CD4-positive, alpha-beta T cell treated with Interleukin-15 for 1 hour (primary cell): ENCODE measurements around the gene MALSU1.

ENCODE experiments used
- DNase-seq: peaks from one replicate; pipeline ENCODE4 v3.0.0-alpha.2; 2020

MALSU1 gene

GRCh38 chr7:23298885-23299769, at the start of gene MALSU1:
Gene MALSU1 (plus strand): TSS chr7:23299339. CDS start chr7:23299353, 14 bp downstream.
- DNase-seq, result peak; percentile 96

DNA sequence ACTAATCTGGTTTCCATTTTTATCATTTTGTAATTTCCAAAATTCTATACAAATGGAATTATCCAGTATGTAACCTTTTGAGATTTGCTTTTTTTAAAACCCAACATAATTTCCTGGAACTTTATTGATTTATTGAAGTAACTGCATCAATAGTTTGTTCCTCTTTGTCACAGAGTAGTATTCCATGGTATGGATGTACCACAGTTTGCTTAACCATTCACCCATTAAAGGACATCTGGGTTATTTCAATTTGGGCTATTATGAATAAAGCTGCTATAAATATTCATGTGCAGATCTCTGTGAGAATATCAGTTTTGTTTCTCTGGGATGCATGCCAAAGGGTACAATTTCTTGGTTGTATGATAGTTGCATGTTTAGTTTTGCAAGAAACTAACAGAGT, 49.7 kb upstream of the MALSU1 start:
- DNase-seq, result no peak

DNA sequence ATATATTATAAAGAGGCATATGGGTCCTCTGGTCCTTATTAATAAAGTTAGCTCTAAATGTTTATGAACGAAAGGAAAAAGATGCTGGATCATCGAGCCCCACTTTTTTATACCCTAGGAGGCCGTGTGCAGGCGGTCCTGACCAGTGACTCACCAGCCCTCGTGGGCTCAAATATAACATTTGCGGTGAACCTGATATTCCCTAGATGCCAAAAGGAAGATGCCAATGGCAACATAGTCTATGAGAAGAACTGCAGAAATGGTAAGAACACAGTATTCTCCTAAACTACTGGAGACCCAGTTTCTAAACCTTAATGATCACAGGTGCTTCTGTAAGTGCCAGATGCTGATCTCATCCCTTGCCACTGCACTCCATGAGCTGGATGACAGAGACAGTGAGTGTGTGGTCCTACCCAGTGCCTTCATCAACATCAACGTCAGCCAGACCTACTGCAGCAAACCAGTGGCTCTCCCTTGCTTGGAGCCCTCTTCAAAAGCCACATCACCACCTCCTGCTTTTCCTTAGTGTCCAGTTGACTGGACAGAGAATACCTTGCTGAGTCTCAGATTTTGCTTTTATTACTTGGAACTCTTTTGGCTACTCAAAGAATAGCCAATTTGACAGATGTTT, 45.0 kb upstream of the MALSU1 start:
- no peak for DNase-seq

GRCh38 chr7:23256731-23257130, 42.4 kb upstream of the MALSU1 start:
- DNase-seq, result no peak

DNA sequence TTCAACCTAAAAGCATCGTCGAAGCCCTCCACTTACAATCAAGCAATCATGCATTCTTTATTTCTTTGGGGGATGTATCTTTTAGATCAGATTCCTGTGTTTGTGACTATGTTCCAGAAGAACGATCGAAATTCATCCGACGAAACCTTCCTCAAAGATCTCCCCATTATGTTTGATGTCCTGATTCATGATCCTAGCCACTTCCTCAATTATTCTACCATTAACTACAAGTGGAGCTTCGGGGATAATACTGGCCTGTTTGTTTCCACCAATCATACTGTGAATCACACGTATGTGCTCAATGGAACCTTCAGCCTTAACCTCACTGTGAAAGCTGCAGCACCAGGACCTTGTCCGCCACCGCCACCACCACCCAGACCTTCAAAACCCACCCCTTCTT, 38.8 kb upstream of the MALSU1 start:
- DNase-seq, result no peak

DNA sequence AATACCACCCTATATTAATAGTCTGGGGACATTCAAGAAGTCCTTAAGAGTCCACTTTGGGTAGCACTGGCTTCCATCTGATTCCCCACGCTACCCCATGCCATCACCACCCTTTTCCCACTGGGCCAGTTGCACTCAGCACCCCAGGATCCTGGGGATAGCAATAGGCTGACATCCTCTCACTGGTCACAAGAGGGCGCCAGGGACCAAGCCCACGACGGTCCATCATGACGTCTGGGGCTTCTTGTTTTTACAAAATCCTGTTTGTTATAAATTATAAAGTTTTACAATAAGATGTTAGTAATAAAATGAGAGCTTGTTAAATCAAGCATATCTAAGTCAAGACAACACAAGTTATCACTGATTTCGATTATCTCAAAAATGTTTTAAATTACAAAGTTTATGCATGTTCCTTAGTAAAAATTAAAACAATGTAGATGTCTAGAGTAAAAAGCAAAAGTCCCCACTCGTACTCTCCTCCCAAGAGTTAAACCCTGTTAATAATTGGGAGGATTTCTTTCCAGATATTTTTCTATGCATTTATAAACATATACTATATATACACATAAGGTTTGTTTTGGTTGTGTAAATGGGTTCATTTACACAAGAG, 37.2 kb upstream of the MALSU1 start:
- peak; percentile 55 for DNase-seq

- no peak for DNase-seq
Measured at GRCh38 chr7:23264916-23265458, 34.2 kb upstream of the MALSU1 start.

DNA sequence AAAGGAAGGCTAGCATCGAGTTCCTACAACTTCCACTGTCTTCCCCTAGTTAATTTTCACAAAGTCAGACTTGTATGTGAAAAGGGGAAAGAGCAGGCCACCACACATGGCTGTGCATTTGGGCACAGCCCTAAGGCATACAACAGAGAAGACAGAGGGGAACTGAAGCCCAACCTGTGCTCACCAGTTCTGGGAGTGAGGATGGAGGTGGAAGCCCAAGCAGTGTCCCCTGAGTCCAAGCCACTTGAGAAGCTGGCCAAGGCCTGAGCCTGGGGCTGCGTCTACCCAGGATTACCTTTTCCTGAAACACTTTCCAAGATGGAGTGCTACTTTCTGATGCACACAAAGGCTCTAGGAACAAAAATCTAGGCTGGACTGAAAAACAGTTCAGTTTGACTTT, 32.2 kb upstream of the MALSU1 start:
- DNase-seq, result no peak

DNA sequence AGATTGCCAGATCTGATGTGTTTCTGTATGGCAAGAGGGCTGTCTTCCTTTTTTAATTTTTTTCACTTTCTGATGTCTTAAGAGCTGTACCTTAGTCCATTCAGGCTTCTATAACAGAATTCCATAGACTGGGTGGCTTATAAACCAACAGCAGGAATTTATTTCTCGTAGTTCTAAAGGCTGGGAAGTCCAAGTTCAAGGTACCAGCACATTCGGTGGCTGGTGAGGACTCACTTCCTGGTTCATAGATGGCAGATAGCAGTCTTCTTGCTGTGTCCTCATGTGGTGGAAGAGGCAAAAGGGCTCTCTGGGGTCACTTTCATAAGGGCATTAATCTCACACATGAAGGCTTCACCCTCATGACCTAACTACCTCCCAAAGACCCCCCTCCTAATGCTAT, 31.8 kb upstream of the MALSU1 start:
- no peak for DNase-seq

DNA sequence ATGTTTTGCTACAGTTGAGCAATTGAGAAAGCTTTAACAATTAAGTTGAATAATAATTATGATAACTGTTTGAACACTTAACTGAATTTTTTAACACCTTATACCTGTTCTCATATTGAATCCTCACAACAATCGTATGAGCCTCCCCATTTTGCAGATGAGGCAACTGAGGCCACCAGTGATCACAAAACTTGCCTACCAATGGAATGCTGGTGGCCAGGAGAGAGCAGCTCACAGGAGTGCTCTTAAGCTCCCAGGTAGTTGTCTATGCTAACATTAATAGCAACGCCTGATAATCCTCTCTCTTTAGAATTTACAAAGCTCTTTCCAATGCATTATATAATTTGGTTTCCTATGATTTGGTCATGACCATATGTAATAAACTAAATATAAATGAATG, 31.0 kb upstream of the MALSU1 start:
- no peak for DNase-seq

- no peak for DNase-seq
Measured at GRCh38 chr7:23268746-23269145, 30.4 kb upstream of the MALSU1 start.

DNA sequence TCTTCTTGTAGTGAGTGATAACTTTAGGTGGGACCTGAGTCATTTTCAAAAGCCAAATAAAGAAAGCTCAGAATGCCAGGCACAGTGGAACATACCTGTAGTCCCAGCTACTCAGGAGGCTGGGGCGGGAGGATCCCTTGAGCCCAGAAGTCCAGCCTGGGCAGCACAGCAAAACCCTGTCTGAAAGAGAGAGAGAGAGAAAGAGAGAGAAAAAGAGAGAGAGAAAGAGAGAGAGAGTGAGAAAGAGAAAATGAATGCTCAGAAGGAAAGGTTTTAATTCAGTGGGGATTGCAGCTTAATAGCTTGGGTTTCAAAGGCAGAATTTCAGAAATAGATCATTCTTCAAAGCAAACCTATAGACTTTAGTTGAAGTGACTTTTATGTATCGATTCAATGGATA, 26.9 kb upstream of the MALSU1 start:
- no peak for DNase-seq

DNA sequence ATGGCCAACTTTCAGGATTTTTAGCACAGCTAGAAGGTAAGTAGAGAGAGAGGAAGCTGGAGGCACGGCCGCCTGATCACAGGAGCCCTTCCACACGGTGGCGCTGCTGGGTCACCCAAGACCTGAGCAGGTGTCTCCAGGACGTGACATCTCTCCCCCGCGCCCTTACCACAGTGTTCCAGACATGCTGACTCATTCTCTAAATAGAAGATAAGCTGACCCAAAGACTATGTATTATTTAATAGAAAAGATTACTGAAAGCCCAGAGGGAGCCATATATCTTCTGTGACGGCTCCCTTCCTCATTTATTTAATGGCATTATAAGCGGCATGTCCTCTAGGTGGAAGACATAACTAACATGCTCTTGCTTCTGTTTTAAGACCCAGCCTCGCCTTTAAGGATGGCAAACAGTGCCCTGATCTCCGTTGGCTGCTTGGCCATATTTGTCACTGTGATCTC, 26.0 kb upstream of the MALSU1 start:
- DNase-seq, result peak; percentile 82

GRCh38 chr7:23275912-23276311, 23.2 kb upstream of the MALSU1 start:
- no peak for DNase-seq

GRCh38 chr7:23276376-23276775, 22.8 kb upstream of the MALSU1 start:
- DNase-seq, result no peak

DNA sequence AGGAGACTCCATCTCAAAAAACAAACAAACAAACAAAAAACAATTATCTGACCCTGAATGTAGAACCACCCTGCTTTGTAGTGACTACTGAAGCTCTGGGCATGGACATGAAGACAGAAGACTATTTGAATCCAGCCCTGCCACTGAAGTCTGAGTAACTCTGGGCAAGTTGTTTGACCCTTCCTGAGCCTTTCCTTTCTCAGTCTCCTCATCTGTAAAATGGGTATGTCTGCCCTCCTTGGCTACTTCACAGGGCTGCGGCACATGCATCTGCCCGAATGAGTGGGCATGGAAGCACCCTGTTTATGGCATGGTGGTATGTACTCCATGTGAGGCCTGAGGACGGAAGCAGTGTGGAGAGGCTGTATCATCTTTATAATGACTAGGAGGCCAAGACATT, 22.2 kb upstream of the MALSU1 start:
- no peak for DNase-seq

DNA sequence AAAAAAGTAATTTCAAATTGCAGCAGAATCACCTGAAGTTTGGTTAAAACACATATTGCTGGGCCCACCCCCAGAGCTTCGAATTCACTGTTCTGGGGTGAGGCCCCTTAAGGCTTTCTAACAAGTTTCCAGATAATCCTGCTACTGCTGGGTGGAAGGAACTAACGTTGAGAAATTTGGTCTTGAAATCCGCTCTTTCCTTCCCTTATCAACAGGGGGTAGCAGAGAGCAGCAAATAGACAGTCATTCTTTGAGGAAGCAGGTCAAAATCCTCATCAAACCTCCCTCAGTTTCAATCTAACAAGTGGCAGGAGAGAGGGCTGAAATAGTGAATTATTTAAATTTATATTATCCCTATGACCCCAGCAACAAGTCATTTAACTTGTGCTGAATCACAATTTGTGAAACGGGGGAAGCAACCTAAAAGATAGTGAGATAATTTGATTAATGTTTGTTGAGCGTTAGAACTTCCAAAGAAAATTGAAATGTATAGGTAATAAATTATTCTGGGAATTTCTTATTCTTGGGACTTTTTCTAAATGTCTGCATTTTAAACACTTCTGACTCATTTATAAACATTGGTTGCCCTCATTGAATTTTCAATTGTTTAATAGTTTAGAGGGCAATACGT, 21.7 kb upstream of the MALSU1 start:
- DNase-seq, result no peak

DNA sequence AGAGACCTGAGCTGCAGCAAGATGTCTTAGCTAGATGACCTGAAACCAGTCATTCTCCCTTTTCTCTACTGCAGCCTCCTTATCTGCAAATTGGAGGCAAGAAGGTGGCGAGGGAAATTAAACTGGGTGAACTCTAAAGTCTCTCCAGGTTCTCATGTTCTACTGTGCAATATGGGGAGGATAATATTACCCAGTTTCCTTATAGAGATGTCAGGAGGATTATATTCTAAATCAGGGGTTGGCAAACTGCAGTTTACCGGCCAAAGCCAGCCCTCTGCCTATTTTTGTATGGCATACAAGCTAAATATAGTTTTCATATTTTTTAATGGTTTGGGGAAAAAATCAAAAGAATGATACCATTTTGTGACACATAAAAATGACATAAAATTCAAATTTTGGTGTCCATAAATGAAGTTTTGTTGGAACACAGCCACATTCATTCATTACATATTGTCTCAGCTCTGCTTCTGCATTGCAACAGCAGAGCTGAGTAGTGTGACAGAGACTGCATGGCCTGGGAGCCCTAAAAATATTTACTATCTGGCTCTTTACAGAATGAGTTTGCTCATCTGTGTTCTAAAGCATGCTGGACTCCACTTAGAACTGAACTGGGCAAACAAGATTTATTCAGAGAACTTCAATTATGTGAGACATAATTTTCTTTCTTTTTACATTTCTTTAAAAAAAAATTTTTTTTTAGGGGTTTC, 19.2 kb upstream of the MALSU1 start:
- no peak for DNase-seq

GRCh38 chr7:23283086-23283485, 16.1 kb upstream of the MALSU1 start:
- no peak for DNase-seq

DNA sequence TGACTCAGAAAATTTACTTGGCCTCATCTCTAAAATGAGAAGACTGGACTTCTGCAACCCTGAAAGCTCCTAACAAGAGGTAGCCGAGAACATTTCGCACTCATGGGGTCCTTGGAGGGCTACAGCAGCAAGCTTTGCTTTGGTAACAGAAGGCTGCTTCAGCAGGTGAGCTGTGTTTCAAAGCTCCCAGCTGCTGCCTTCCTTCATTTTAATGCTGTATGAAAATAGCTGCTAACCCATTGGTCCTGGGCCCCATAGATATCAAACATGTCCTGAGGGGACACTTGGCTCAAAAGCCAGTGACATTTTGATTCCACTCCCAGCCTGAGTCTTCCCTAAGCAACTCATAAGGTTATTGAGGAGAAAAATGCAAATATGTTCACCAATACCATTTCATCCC, 14.3 kb upstream of the MALSU1 start:
- DNase-seq, result no peak

DNA sequence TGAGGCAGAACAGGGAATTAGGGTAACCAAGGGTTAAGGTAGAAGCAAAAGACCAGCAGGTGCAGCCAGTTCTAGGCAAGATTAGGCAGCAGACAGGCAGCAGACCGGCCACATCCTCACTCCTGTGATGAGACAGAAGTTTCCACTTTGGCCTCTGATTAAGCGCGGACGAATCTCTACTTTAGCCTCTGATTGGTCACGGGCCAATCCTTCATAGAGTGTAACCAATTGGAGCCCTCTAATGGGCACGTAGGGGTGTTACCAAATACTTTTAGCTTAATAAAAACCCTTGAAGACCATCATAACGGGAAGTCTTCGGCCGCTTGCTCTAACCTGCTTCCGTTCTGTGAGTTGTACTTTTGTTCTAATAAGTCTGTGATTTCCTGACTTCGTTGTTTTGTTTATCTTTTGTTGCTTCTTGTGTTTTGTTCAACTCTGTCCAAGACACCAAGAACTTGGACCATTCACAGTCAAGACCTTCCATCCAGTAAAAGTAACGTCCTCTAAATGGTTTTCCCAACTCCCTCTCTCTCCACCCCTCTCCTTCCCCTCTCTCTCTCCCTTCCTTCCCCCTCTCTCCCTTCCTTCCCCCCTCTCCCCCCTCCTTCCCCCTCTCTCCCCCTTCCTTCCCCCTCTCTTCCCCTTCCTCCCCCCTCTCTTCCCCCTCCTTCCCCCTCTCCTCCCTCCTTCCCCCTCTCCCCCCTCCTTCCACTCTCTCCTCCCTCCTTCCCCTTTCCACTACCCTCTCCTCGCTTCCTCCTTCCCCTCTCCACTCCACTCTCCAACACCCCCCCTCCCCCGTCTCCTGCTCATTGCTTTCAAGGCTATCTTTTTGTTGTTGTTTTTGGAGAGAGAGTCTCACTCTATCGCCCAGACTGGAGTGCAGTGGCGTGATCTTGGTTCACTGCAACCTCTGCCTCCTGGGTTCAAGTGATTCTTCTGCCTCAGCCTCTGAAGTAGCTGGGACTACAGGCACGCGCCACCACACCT, 13.2 kb upstream of the MALSU1 start:
- no peak for DNase-seq
